GM12865 (cell line): ENCODE data around the gene ACSL1.

Experiments
- DNase-seq: peaks from one replicate; pipeline ENCODE4 v3.0.0; 2010; ENCODE audit warnings: low read depth
- H3K4me3 ChIP-seq: 2 replicates; pipeline ENCODE4 v1.5.1; 2011; ENCODE audit warnings: mild to moderate bottlenecking, low read depth, low read length, control low read depth
- TF ChIP-seq, protein P1 (sequence below): IDR thresholded peaks from 2 replicates; pipeline ENCODE4 v1.5.1; 2011; ENCODE audit warnings: low read length, control low read depth, low read depth, inconsistent platforms; ENCODE audit not compliant: insufficient read depth; ENCODE audit errors: missing control alignments

The ACSL1 gene

DNA sequence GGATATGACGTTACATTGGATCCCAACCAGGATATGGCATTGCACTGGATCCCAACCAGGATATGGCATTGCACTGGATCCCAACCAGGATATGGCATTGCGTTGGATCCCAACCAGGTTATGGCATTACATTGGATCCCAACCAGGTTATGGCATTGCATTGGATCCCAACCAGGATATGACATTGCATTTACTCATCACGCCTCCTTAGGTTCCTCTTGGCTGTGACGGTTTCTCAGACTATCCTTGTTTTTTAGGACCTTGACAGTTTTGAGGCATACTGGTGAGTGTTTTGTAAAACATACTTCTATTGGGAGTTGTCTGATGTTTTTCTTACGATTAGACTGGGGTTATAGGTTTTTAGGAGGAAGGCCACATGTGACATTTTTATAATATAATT, 5.4 kb upstream of the ACSL1 start:
- DNase-seq: no peak
- no peak overlapping the region for H3K4me3 ChIP-seq
- TF ChIP-seq, protein P1, sequence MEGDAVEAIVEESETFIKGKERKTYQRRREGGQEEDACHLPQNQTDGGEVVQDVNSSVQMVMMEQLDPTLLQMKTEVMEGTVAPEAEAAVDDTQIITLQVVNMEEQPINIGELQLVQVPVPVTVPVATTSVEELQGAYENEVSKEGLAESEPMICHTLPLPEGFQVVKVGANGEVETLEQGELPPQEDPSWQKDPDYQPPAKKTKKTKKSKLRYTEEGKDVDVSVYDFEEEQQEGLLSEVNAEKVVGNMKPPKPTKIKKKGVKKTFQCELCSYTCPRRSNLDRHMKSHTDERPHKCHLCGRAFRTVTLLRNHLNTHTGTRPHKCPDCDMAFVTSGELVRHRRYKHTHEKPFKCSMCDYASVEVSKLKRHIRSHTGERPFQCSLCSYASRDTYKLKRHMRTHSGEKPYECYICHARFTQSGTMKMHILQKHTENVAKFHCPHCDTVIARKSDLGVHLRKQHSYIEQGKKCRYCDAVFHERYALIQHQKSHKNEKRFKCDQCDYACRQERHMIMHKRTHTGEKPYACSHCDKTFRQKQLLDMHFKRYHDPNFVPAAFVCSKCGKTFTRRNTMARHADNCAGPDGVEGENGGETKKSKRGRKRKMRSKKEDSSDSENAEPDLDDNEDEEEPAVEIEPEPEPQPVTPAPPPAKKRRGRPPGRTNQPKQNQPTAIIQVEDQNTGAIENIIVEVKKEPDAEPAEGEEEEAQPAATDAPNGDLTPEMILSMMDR: no peak

DNA sequence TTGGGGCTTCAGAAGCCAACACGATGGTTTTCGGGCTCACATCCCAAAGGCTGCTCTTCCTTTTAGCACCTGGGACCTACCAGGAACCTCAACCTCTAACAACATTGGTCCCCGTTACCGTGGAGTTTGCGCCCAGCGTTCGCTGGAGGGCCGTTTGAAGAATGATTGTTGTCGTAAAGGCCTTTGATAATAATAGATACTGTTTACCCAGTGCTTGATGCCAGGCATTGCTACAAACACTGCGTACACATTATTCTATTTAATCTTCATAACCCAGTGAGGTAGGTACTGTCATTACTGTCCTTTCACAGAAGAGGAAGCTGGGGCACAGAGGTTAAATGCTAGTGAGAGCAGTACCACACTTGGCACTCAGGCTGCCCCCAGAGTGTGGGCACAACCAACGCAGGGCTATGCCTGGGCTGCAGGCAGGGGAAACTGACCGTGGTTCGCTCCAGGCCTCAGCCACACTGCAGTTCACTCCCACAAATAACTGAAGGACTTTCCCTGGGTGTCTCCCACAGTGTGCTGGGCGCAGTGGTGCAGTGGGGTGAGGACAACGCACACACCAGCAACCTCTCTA, 1.0 kb upstream of the ACSL1 start:
- TF ChIP-seq, protein P1: no peak
- peak overlapping the region; percentile 75 for H3K4me3 ChIP-seq
- DNase-seq: peak; percentile 43

DNA sequence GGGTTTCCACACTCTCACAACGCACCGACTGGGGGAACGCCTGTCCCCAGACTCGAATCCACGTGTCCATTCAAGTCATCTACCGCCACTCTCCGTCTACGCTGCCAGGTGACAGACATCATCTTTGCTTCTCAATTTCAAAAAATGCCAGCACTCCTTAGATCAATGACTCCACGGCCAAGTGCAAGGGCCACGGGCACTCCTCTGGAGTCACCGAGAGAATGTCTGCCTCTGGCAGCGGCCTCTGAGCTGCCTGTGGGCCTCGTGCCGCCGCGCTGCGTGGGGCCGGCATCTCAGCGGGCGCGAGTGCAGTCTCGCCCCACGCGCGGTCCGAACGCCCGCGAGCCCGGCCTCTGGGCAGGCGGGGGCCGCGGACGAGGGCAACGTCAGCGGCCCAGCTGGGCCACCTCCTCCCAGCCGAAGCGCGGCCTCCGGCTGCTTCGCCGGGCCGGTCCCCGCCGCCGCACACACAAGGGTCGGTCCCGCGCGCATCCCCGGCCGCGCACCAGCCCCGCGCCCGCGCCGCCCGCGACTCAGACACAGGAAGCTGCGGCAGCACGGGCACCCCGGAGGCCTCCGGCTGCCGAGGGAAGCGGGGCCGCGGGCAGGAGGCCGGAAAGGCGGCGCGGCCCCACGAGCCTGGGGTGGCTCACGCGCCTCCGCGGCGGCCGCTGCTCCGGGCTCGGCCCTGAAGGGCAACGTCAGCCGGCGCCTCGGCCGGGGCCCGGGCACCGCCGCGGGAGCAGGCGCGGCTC, 450 bp downstream of the ACSL1 start:
- TF ChIP-seq, protein P1: no peak
- H3K4me3 ChIP-seq: peak overlapping the region; percentile 81
- peak; percentile 54 for DNase-seq

DNA sequence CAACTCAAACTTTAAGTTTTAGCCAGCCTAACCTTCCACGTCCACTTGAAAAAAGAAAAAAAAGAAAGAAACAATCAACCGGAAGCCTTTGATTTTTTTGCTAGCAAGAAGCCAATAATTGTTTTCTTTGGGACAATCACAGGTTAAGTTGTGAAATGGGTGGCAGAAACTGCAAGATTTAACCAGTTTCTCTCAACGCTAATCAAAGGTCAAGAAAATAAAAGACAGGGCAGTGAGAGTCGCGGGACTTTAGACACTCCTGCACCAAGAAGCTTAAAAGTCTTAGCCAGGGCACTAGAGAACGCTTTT, 1.0 kb downstream of the ACSL1 start:
- peak overlapping the region; percentile 81 for H3K4me3 ChIP-seq
- TF ChIP-seq, protein P1: no peak
- no peak for DNase-seq

DNA sequence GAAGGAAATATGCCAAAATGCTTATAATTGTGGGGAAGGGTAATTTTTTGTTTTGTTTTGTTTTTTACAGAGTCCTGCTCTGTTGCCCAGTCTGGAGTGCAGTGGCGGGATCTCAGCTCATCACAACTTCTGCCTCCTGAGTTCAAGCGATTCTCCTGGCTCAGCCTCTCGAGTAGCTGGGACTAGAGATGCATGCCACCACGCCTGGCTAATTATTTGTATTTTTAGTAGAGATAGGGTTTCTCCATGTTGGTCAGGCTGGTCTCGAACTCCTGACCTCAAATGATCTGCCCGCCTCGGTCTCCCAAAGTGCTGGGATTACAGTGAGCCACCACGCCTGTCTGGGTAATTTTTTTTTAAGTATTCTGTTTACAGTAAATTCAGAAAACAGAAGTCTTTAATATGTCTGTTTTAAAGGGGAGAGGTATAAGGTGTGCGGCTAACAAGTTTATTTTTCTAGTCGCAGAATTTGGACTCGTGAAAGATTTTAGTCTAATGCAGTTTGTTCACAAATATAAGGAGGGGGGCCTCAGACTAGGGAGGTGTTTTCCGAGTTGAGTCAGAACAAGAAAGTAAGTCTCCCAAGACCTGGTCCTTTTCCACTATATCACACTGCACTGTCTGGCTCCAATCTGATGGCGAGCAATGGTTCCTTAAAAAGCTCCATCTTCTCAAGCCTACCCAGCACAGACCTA, 1.5 kb downstream of the ACSL1 start:
- H3K4me3 ChIP-seq: peak overlapping the region; percentile 81
- DNase-seq: peak; percentile 74
- TF ChIP-seq, protein P1: no peak

DNA sequence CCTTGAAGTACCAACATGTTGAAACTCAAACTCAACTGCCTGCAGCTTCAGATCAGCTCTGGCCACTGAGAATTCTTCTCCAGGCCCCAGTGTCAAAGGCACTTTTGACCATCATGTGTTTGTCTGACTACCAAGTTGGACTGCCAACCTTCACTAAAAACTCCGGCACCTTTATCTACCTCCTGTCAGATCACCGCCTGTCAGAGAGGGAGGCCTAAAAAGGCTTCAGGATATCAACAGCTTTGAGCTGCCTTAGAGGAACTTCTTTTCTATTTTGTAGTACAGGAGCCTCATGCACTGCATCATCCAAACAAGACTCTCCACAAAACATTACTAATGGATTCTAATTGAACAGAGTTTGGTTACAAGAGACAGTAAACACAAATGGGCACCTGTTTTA, 2.8 kb downstream of the ACSL1 start:
- H3K4me3 ChIP-seq: peak overlapping the region; percentile 81
- DNase-seq: no peak
- TF ChIP-seq, protein P1: no peak
